ENCODE measurements around the gene MAP1A. TPM values are rescaled to one million over a fixed set of nuclear protein-coding genes. Genes with fewer than 3 reads are reported as not detected.

Gene MAP1A
- total and polyA plus RNA-seq, 2 experiments from 2014 or later = 0.81 to 2.0 TPM

GRCh38 chr15:43483297-43484128 lies 33.9 kb upstream of the MAP1A start:
- Histone ChIP-seq H2AFZ (no peak overlapping the region), H3K9me2 (ENCODE audit: insufficient read depth) (no peaks in the 10 kb centered on the region), H3K79me2 (replicated peaks; ENCODE audit: insufficient read depth) (peaks cover 54% of the 10 kb centered on the region), H3K36me3 (ENCODE audit: insufficient read depth) (peaks cover 41% of the 10 kb centered on the region), H3K27ac (ENCODE audit: low read depth) (peak overlapping the region; percentile 5; the same call in 1 of the 2 replicates), H3K4me2 (no peak overlapping the region), H3F3A (replicated peaks; ENCODE audit: low read depth) (0 out of 2 replicates have a peak, but pooled peaks cover 6% of the 10 kb centered on the region), H3K4me3 (no peak overlapping the region), H3K4me1 (ENCODE audit: insufficient read depth) (peaks cover 9% of the 10 kb centered on the region; the same call in 1 of the 2 replicates), H4K20me1 (replicated peaks; ENCODE audit: insufficient read depth) (peaks cover 37% of the 10 kb centered on the region), H3K27me3 (ENCODE audit: insufficient read depth) (no peaks in the 10 kb centered on the region)
- DNase-seq (ENCODE audit: low spot score) (peak; percentile 7), ATAC-seq (no peak)
- Mint-ChIP-seq H3K4me3 (no peak overlapping the region), H3K4me1 (peaks cover 8% of the 10 kb centered on the region), H3K9me3 (no peaks in the 10 kb centered on the region), H3K27me3 (ENCODE audit: insufficient read depth, low read depth, poor library complexity) (no peaks in the 10 kb centered on the region), H3K27ac (no peak overlapping the region), H3K36me3 (ENCODE audit: low read depth) (peaks cover 82% of the 10 kb centered on the region)
- no peak for TF ChIP-seq POLR2AphosphoS5 (IDR thresholded peaks at IDR 0.05; ENCODE audit: low read depth)
- TF ChIP-seq CTCF (conservative IDR thresholded peaks at IDR 0.05; ENCODE audit: low read depth in 2 of 2) = peak; percentile 45 to 53

- Mint-ChIP-seq H3K9me3 (no peaks in the 10 kb centered on the region), H3K4me1 (peaks cover 4% of the 10 kb centered on the region; the same call in 2 of the 3 replicates), H3K27ac (no peak overlapping the region), H3K36me3 (ENCODE audit: low read depth) (peaks cover 82% of the 10 kb centered on the region), H3K4me3 (no peak overlapping the region), H3K27me3 (ENCODE audit: insufficient read depth, low read depth, poor library complexity) (no peaks in the 10 kb centered on the region)
- no peaks in the 10 kb centered on the region for H3F3A ChIP-seq (replicated peaks; ENCODE audit: low read depth)
- H3K36me3 ChIP-seq (ENCODE audit: insufficient read depth) = peaks cover 41% of the 10 kb centered on the region; the same call in 1 of the 2 replicates
- peaks cover 32% of the 10 kb centered on the region for H4K20me1 ChIP-seq (replicated peaks; ENCODE audit: insufficient read depth)
- H3K4me1 ChIP-seq (ENCODE audit: insufficient read depth) = no peaks in the 10 kb centered on the region
- H3K9me2 ChIP-seq (ENCODE audit: insufficient read depth) = no peaks in the 10 kb centered on the region
- no peak overlapping the region for H3K4me3 ChIP-seq
- H3K79me2 ChIP-seq (replicated peaks; ENCODE audit: insufficient read depth) = peaks cover 64% of the 10 kb centered on the region
- H3K27ac ChIP-seq (ENCODE audit: low read depth) = no peak overlapping the region
- ATAC-seq (no peak), DNase-seq (ENCODE audit: low spot score) (no peak)
- no peak overlapping the region for H2AFZ ChIP-seq
- no peak overlapping the region for H3K4me2 ChIP-seq
- H3K27me3 ChIP-seq (ENCODE audit: insufficient read depth) = no peaks in the 10 kb centered on the region
- TF ChIP-seq ZNF462 (CRISPR knock-in tag; IDR thresholded peaks at IDR 0.05) (no peak), JUNB (IDR thresholded peaks at IDR 0.05; ENCODE audit: unreplicated experiment) (no peak), NANOG (IDR thresholded peaks at IDR 0.05; ENCODE audit: borderline replicate concordance) (no peak), REST (IDR thresholded peaks at IDR 0.05; ENCODE audit: unreplicated experiment) (no peak), CREB1 (CRISPR knock-in tag; IDR thresholded peaks at IDR 0.05; ENCODE audit: low read depth) (no peak), STAT1 (IDR thresholded peaks at IDR 0.05; ENCODE audit: unreplicated experiment) (no peak)
Measured at GRCh38 chr15:43484455-43484854, 33.0 kb upstream of the MAP1A start.
